Central memory CD8-positive, alpha-beta T cell (primary cell): ENCODE measurements around the gene CPNE7.
"Not testable (repeated sequence)": the region's sequence is repeated elsewhere in the genome, so short reads cannot be mapped to it uniquely, and the experiment has no call there.

ENCODE experiments used
- ATAC-seq: fragments of 150-1000 bp; cut with Tn5 transposase; replicated peaks from 2 replicates; pipeline ENCODE4 v1.10.0; 2022; ENCODE audit warnings: mild to moderate bottlenecking, moderate FRiP score, moderate number of reproducible peaks; ENCODE audit not compliant: poor library complexity, severe bottlenecking; ENCODE audit errors: extremely low read depth
- DNase-seq, 2 donors: peaks; one replicate each; pipeline ENCODE4 v3.0.0; 2021; ENCODE audit warnings: low spot score in 2 of 2
- H3K27ac Mint-ChIP-seq: one replicate; pipeline ENCODE4 v1.8.0; 2022; ENCODE audit warnings: low read depth, mild to moderate bottlenecking, moderate library complexity, mixed read lengths
- H3K27me3 Mint-ChIP-seq: one replicate; pipeline ENCODE4 v1.8.0; 2022; ENCODE audit warnings: mixed read lengths
- H3K36me3 Mint-ChIP-seq: one replicate; pipeline ENCODE4 v1.8.0; 2022; ENCODE audit warnings: mild to moderate bottlenecking, moderate library complexity, mixed read lengths; ENCODE audit not compliant: insufficient read depth
- H3K4me1 Mint-ChIP-seq: one replicate; pipeline ENCODE4 v1.8.0; 2022; ENCODE audit warnings: mixed read lengths
- H3K4me3 Mint-ChIP-seq: one replicate; pipeline ENCODE4 v1.8.0; 2022; ENCODE audit warnings: mild to moderate bottlenecking, moderate library complexity, mixed read lengths
- H3K9me3 Mint-ChIP-seq: one replicate; pipeline ENCODE4 v1.8.0; 2022; ENCODE audit warnings: mixed read lengths

Gene CPNE7

GRCh38 chr16:89583895-89584644 lies 8.5 kb downstream of the CPNE7 start:
- DNase-seq (no peak), ATAC-seq (no peak)
- H3K27ac Mint-ChIP-seq = no peak overlapping the region
- no peak overlapping the region for H3K4me3 Mint-ChIP-seq
- no peaks in the 10 kb centered on the region for H3K4me1 Mint-ChIP-seq
- peaks cover 4% of the 10 kb centered on the region for H3K36me3 Mint-ChIP-seq
- H3K27me3 Mint-ChIP-seq = no peaks in the 10 kb centered on the region
- no peaks in the 10 kb centered on the region for H3K9me3 Mint-ChIP-seq

- DNase-seq (no peak), ATAC-seq (no peak)
- H3K4me1 Mint-ChIP-seq = no peaks in the 10 kb centered on the region
- no peaks in the 10 kb centered on the region for H3K9me3 Mint-ChIP-seq
- no peaks in the 10 kb centered on the region for H3K27me3 Mint-ChIP-seq
- no peak overlapping the region for H3K4me3 Mint-ChIP-seq
- H3K27ac Mint-ChIP-seq = no peak overlapping the region
- peaks cover 4% of the 10 kb centered on the region for H3K36me3 Mint-ChIP-seq
Measured at GRCh38 chr16:89584768-89585549, 9.4 kb downstream of the CPNE7 start.

- Mint-ChIP-seq H3K27me3 (no peaks in the 10 kb centered on the region), H3K9me3 (no peaks in the 10 kb centered on the region), H3K36me3 (peaks cover 4% of the 10 kb centered on the region), H3K4me3 (no peak overlapping the region), H3K4me1 (no peaks in the 10 kb centered on the region), H3K27ac (no peak overlapping the region)
- DNase-seq (no peak), ATAC-seq (no peak)
Measured at GRCh38 chr16:89586218-89586617, 10.7 kb downstream of the CPNE7 start.

- no peaks in the 10 kb centered on the region for H3K4me1 Mint-ChIP-seq
- H3K27ac Mint-ChIP-seq = no peak overlapping the region
- no peak overlapping the region for H3K4me3 Mint-ChIP-seq
- no peaks in the 10 kb centered on the region for H3K9me3 Mint-ChIP-seq
- ATAC-seq = no peak
- H3K36me3 Mint-ChIP-seq = peaks cover 4% of the 10 kb centered on the region
- DNase-seq = no peak
- no peaks in the 10 kb centered on the region for H3K27me3 Mint-ChIP-seq
Measured at GRCh38 chr16:89586853-89587252, 11.3 kb downstream of the CPNE7 start.

GRCh38 chr16:89587676-89588075 lies 12.1 kb downstream of the CPNE7 start:
- not testable (repeated sequence) for DNase-seq, H3K27ac Mint-ChIP-seq, ATAC-seq, H3K4me3 Mint-ChIP-seq, H3K9me3 Mint-ChIP-seq, H3K27me3 Mint-ChIP-seq, H3K36me3 Mint-ChIP-seq, H3K4me1 Mint-ChIP-seq

- Mint-ChIP-seq H3K27ac (no peak overlapping the region), H3K4me3 (no peak overlapping the region), H3K36me3 (peaks cover 7% of the 10 kb centered on the region), H3K27me3 (no peaks in the 10 kb centered on the region), H3K9me3 (no peaks in the 10 kb centered on the region), H3K4me1 (peaks cover 2% of the 10 kb centered on the region)
- no peak for DNase-seq
- no peak for ATAC-seq
Measured at GRCh38 chr16:89588413-89589109, 13.0 kb downstream of the CPNE7 start.

DNA sequence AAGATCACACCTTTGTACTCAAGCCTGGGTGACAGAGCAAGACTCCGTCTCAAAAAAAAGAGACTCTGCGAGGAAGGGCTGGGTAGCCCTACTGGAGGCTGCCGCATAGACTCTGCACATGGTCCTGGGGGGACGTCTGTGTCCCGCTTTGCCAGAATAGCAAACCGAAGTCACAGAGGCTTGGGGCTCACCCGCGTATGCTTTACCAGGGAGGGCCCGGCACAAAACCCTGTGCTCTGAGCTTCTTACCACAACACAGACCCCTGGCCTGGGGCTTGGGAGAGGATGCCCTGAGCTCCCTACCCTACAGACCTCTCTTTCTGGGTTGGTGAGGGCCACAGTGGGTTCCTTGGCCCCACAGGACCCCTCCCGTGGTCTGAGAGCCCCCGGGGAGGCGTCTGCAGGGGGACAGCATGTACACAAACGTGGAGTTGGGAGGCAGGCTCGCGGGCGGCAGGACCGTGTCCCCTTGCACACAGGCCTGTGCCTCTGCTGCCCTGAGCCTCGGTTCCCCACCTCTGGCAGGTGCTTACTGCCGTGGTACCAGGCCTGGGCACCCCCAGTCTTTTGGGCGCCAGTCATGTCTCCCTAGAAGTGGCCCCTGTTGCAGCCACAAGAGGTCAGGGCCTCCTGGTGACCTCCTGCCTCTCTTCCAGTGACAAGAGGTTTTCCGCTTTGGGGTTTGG lies 13.8 kb downstream of the CPNE7 start:
- H3K4me3 Mint-ChIP-seq = no peak overlapping the region
- H3K27ac Mint-ChIP-seq = no peak overlapping the region
- no peak for ATAC-seq
- H3K9me3 Mint-ChIP-seq = no peaks in the 10 kb centered on the region
- peaks cover 9% of the 10 kb centered on the region for H3K4me1 Mint-ChIP-seq
- H3K27me3 Mint-ChIP-seq = no peaks in the 10 kb centered on the region
- H3K36me3 Mint-ChIP-seq = peaks cover 11% of the 10 kb centered on the region
- no peak for DNase-seq

DNA sequence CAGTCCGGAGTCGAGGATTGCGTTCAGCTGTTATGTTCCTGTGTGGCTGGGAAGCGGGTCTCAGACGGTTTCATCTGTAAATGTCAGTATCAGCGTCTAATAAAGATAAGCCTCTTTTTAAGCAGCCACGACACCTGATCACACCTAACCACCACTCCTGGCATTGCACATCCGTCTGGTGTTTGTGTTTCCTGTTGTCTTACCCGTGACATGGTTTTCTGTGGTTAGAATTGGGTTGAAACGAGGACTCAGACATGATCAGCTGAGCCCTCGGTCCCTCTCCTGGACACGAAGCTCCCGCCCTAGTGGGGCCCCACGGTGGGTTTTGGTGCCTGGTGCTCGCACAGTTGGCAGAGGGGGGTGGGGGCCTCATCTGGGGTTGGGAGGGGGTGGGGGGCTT lies 18.3 kb downstream of the CPNE7 start:
- Mint-ChIP-seq H3K4me1 (peaks cover 9% of the 10 kb centered on the region), H3K27me3 (no peaks in the 10 kb centered on the region), H3K4me3 (peak overlapping the region; percentile 67), H3K36me3 (peaks cover 7% of the 10 kb centered on the region), H3K27ac (peak overlapping the region; percentile 84), H3K9me3 (no peaks in the 10 kb centered on the region)
- ATAC-seq = peak; percentile 97
- DNase-seq = peak; percentile 39 to 65

- ATAC-seq (no peak), DNase-seq (no peak)
- Mint-ChIP-seq H3K9me3 (no peaks in the 10 kb centered on the region), H3K36me3 (peaks cover 7% of the 10 kb centered on the region), H3K27me3 (no peaks in the 10 kb centered on the region), H3K27ac (no peak overlapping the region), H3K4me3 (no peak overlapping the region), H3K4me1 (peaks cover 14% of the 10 kb centered on the region)
Measured at GRCh38 chr16:89595330-89596060, 19.9 kb downstream of the CPNE7 start.

DNA sequence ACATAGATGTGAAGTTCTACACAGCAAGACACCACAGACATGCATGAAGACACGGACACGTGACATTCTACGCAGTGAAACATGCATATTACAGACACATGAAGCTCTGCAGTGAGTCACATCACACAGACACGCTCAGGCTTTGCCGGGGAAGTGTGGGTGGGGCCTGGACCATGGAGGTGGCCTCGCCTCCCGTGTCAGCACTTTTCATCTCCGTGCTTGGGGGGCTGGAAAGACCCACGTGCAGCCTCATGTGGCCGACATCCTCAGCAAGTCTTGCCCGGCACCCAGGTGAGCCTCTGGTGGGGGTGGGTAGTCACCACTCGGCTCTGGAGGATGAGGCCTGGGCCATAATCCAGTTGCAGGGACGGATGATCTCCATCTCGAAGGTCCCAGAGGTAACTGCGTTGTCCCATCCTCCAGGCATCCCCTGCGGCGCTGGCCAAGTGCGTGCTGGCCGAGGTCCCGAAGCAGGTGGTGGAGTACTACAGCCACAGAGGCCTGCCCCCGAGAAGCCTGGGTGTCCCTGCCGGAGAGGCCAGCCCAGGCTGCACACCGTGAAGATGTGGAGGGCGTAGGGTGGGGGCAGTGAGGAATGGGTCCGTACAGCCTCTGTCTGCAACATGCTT lies 20.6 kb downstream of the CPNE7 start:
- ATAC-seq (no peak), DNase-seq (no peak)
- Mint-ChIP-seq H3K27ac (no peak overlapping the region), H3K36me3 (peaks cover 7% of the 10 kb centered on the region), H3K9me3 (no peaks in the 10 kb centered on the region), H3K4me3 (no peak overlapping the region), H3K4me1 (peaks cover 14% of the 10 kb centered on the region), H3K27me3 (no peaks in the 10 kb centered on the region)

DNA sequence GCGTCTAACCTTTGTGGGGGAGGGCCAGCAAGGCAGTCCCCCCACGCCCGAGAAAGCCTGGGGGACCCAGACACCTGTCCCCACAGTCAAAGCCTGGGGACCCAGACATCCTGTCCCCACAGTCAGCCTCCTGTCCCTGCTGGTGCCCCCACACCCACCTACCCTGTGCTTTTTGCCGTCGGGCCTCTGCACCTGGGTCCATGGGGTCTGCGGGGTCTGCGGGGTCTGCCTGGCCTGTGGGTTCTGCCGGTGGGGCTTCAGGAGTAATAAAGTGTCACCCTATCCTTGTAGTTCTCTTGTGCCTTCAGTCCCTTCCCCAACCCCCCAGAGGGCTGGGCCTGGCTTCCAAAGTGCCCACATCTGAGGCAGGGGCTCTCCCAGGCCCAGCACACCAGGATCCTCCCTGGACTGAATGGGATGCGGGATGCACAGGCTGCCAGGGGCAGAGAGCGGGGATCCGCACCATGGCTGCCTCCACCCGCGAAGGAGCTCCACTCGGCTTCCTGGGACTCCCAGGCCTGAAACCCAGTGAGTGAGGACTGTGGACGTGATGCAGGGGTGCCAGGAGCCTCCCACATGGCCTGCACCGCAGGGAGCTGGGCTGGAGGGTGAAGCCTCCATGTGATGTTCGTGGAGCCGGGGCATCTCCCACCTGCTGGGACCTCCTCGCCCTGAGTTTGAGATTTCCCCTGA lies 21.5 kb downstream of the CPNE7 start:
- Mint-ChIP-seq H3K9me3 (no peaks in the 10 kb centered on the region), H3K4me3 (no peak overlapping the region)
- ATAC-seq = no peak

More for the DNA sequence above, 21.5 kb downstream of the CPNE7 start:
- Mint-ChIP-seq H3K27me3 (no peaks in the 10 kb centered on the region), H3K36me3 (peaks cover 7% of the 10 kb centered on the region), H3K4me1 (peaks cover 15% of the 10 kb centered on the region), H3K27ac (no peak overlapping the region)
- no peak for DNase-seq
